NT2/D1 (cell line): ENCODE data around the gene RNH1.

Experiments
- DNase-seq: peaks from one replicate; pipeline ENCODE4 v3.0.0-alpha.2; 2011; ENCODE audit warnings: low read depth, low spot score
- H3K27me3 ChIP-seq: 2 replicates; pipeline ENCODE4 v1.6.0; 2011; ENCODE audit warnings: mild to moderate bottlenecking; ENCODE audit not compliant: insufficient read length, insufficient read depth
- H3K36me3 ChIP-seq: 2 replicates; pipeline ENCODE4 v1.6.1; 2011; ENCODE audit warnings: mild to moderate bottlenecking, low read length, mixed read lengths; ENCODE audit not compliant: insufficient read depth, insufficient read length
- H3K4me1 ChIP-seq: 2 replicates; pipeline ENCODE4 v1.5.1; 2011; ENCODE audit not compliant: insufficient read depth, insufficient read length
- H3K4me3 ChIP-seq: 2 replicates; pipeline ENCODE4 v1.5.1; 2011; ENCODE audit warnings: low read depth; ENCODE audit not compliant: insufficient read length
- H3K9ac ChIP-seq: 2 replicates; pipeline ENCODE4 v1.6.0; 2011; ENCODE audit warnings: low read depth; ENCODE audit not compliant: insufficient read length
- H3K9me3 ChIP-seq: 2 replicates; pipeline ENCODE4 v1.5.1; 2011; ENCODE audit warnings: mild to moderate bottlenecking, low read length; ENCODE audit not compliant: insufficient read depth
- SUZ12 ChIP-seq: IDR thresholded peaks from 2 replicates; pipeline ENCODE4 v1.6.1; 2011; ENCODE audit not compliant: insufficient read length, insufficient read depth; ENCODE audit errors: extremely low read depth
- YY1 ChIP-seq: IDR thresholded peaks from 2 replicates; pipeline ENCODE4 v1.6.1; 2011; ENCODE audit not compliant: insufficient read length, insufficient read depth
- ZNF274 ChIP-seq: IDR thresholded peaks from 2 replicates; pipeline ENCODE4 v1.6.1; 2011; ENCODE audit warnings: mild to moderate bottlenecking, low read depth, low read length

RNH1 gene

GRCh38 chr11:514606-515005, 7.6 kb upstream of the RNH1 start:
- H3K36me3 ChIP-seq, result peaks cover 42% of the 10 kb centered on the region
- no peak overlapping the region for H3K9ac ChIP-seq
- DNase-seq, result no peak
- no peaks in the 10 kb centered on the region for H3K4me1 ChIP-seq
- H3K9me3 ChIP-seq, result peaks cover 42% of the 10 kb centered on the region; the same call in 1 of the 2 replicates
- H3K4me3 ChIP-seq, result no peak overlapping the region
- TF ChIP-seq ZNF274 (no peak), YY1 (no peak), SUZ12 (no peak)
- no peaks in the 10 kb centered on the region for H3K27me3 ChIP-seq

GRCh38 chr11:512761-513595, 5.9 kb upstream of the RNH1 start:
- Histone ChIP-seq H3K9me3 (peaks cover 30% of the 10 kb centered on the region; the same call in 1 of the 2 replicates), H3K4me1 (no peaks in the 10 kb centered on the region), H3K27me3 (no peaks in the 10 kb centered on the region), H3K9ac (no peak overlapping the region), H3K36me3 (peaks cover 55% of the 10 kb centered on the region), H3K4me3 (no peak overlapping the region)
- no peak for TF ChIP-seq ZNF274
- TF ChIP-seq SUZ12, result no peak
- no peak for TF ChIP-seq YY1
- no peak for DNase-seq

GRCh38 chr11:508956-509355, 1.9 kb upstream of the RNH1 start:
- H3K9me3 ChIP-seq, result no peaks in the 10 kb centered on the region
- H3K27me3 ChIP-seq, result no peaks in the 10 kb centered on the region
- H3K9ac ChIP-seq, result no peak overlapping the region
- peaks cover 3% of the 10 kb centered on the region for H3K4me1 ChIP-seq
- peaks cover 60% of the 10 kb centered on the region for H3K36me3 ChIP-seq
- no peak for DNase-seq
- no peak for TF ChIP-seq ZNF274
- no peak for TF ChIP-seq YY1
- TF ChIP-seq SUZ12, result no peak
- no peak overlapping the region for H3K4me3 ChIP-seq

GRCh38 chr11:507727-508515, 879 bp upstream of the RNH1 start:
- Histone ChIP-seq H3K4me3 (peak overlapping the region; percentile 85), H3K36me3 (peaks cover 58% of the 10 kb centered on the region), H3K9ac (peak overlapping the region; percentile 96), H3K27me3 (no peaks in the 10 kb centered on the region), H3K4me1 (peaks cover 6% of the 10 kb centered on the region), H3K9me3 (no peaks in the 10 kb centered on the region)
- DNase-seq, result no peak
- TF ChIP-seq ZNF274, result no peak
- TF ChIP-seq SUZ12, result no peak
- no peak for TF ChIP-seq YY1

DNA sequence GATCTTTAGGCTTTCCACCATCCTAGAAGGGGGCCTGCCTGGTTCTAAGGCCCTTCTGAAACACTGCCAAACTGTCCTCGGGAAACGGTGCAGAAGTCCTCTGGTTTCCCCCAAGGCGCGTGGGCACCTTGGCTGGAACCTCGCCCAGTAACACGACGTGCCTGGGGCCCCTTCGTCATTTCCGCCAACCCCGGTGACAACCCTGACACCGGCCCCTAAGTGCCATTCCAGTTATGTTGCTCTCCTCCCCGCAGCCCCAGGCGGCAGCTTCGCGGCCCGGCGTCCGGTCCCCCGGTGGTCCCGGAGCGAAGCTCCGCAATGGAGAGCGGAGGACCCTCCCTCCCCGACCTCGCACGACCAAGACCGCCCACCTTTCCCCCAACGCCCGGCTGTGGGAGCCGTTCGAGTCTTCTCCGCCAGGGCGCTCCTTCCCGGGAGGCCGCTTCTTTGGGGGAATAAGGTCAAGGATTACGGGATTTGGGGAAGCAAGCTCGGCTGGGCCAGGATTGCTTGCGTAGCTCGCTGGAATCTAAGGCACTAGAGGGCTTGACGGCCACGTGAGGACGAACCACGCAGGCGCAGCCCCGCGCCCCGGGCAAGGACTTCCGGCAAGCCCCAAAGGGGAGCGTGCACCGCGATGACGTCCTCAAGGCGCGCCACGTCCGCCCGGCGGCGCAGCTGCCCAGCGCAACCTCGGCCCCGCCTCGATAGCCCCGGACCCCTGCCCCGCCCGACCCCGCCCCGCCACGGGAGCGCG, 626 bp downstream of the RNH1 start:
- peak overlapping the region; percentile 97 for H3K9ac ChIP-seq
- TF ChIP-seq ZNF274 (no peak), YY1 (no peak), SUZ12 (no peak)
- H3K27me3 ChIP-seq, result no peaks in the 10 kb centered on the region
- H3K36me3 ChIP-seq, result peaks cover 62% of the 10 kb centered on the region
- no peaks in the 10 kb centered on the region for H3K9me3 ChIP-seq
- H3K4me1 ChIP-seq, result peaks cover 10% of the 10 kb centered on the region
- peak; percentile 98 for DNase-seq
- H3K4me3 ChIP-seq, result peak overlapping the region; percentile 92

GRCh38 chr11:504994-505344, 2.1 kb downstream of the RNH1 start:
- no peak for DNase-seq
- Histone ChIP-seq H3K9me3 (no peaks in the 10 kb centered on the region), H3K27me3 (no peaks in the 10 kb centered on the region), H3K9ac (no peak overlapping the region), H3K36me3 (peaks cover 69% of the 10 kb centered on the region), H3K4me1 (peaks cover 12% of the 10 kb centered on the region), H3K4me3 (no peak overlapping the region)
- TF ChIP-seq ZNF274 (no peak), YY1 (no peak), SUZ12 (no peak)
